ENCODE results near the gene DIPK1B. TPM values are rescaled to one million over a fixed set of nuclear protein-coding genes. Genes with fewer than 3 reads are reported as not detected.

Gene DIPK1B
- total RNA-seq, 1 donor from 2014 or later, result not detected

GRCh38 chr9:136757328-136757727 lies 45.0 kb downstream of the DIPK1B start:
- Histone ChIP-seq H3K4me3 (ENCODE audit: low read depth, low read length) (no peak overlapping the region), H3K36me3 (ENCODE audit: control insufficient read depth, insufficient read depth, low read length) (no peaks in the 10 kb centered on the region), H3K27me3 (ENCODE audit: control insufficient read depth, insufficient read depth, low read length) (no peaks in the 10 kb centered on the region)
- no peak for FAIRE-seq
- DNase-seq (ENCODE audit: low read depth), result no peak
- no peak for TF ChIP-seq CTCF (IDR thresholded peaks at IDR 0.05; ENCODE audit: insufficient read depth, low read length, severe bottlenecking)

GRCh38 chr9:136757751-136758140 lies 45.4 kb downstream of the DIPK1B start:
- Histone ChIP-seq H3K27me3 (ENCODE audit: control insufficient read depth, insufficient read depth, low read length) (no peaks in the 10 kb centered on the region), H3K36me3 (ENCODE audit: control insufficient read depth, insufficient read depth, low read length) (no peaks in the 10 kb centered on the region), H3K4me3 (ENCODE audit: low read depth, low read length) (no peak overlapping the region)
- FAIRE-seq (no peak), DNase-seq (ENCODE audit: low read depth) (no peak)
- TF ChIP-seq CTCF (IDR thresholded peaks at IDR 0.05; ENCODE audit: insufficient read depth, low read length, severe bottlenecking), result no peak

- no peak for TF ChIP-seq CTCF (IDR thresholded peaks at IDR 0.05; ENCODE audit: insufficient read depth, low read length, severe bottlenecking)
- FAIRE-seq (no peak), DNase-seq (ENCODE audit: low read depth) (no peak)
These were observed 46.6 kb downstream of the DIPK1B start for GRCh38 chr9:136759001-136759400.

GRCh38 chr9:136759436-136760325 lies 47.3 kb downstream of the DIPK1B start:
- no peak for FAIRE-seq

More at GRCh38 chr9:136759001-136759400, 46.6 kb downstream of the DIPK1B start:
- Histone ChIP-seq H3K27me3 (ENCODE audit: control insufficient read depth, insufficient read depth, low read length) (peaks cover 1% of the 10 kb centered on the region), H3K4me3 (ENCODE audit: low read depth, low read length) (no peak overlapping the region), H3K36me3 (ENCODE audit: control insufficient read depth, insufficient read depth, low read length) (no peaks in the 10 kb centered on the region)

GRCh38 chr9:136760424-136760823 lies 48.1 kb downstream of the DIPK1B start:
- DNase-seq (ENCODE audit: low read depth) (no peak), FAIRE-seq (no peak)
- Histone ChIP-seq H3K4me3 (ENCODE audit: low read depth, low read length) (no peak overlapping the region), H3K27me3 (ENCODE audit: control insufficient read depth, insufficient read depth, low read length) (peaks cover 3% of the 10 kb centered on the region), H3K36me3 (ENCODE audit: control insufficient read depth, insufficient read depth, low read length) (no peaks in the 10 kb centered on the region)
- no peak for TF ChIP-seq CTCF (IDR thresholded peaks at IDR 0.05; ENCODE audit: insufficient read depth, low read length, severe bottlenecking)

More at GRCh38 chr9:136759436-136760325, 47.3 kb downstream of the DIPK1B start:
- no peak overlapping the region for H3K4me3 ChIP-seq (ENCODE audit: low read depth, low read length)
- no peaks in the 10 kb centered on the region for H3K36me3 ChIP-seq (ENCODE audit: control insufficient read depth, insufficient read depth, low read length)
- H3K27me3 ChIP-seq (ENCODE audit: control insufficient read depth, insufficient read depth, low read length), result peaks cover 3% of the 10 kb centered on the region
- DNase-seq (ENCODE audit: low read depth), result no peak
- TF ChIP-seq CTCF (IDR thresholded peaks at IDR 0.05; ENCODE audit: insufficient read depth, low read length, severe bottlenecking), result no peak

Measured in bronchial epithelial cell (primary cell).